ENCODE measurements around the gene NT5C2. TPM values are rescaled to one million over a fixed set of nuclear protein-coding genes. Genes with fewer than 3 reads are reported as not detected.
A peak's percentile ranks its signal among the peaks of the same experiment; 100 is the strongest.
"Not testable (repeated sequence)": the region's sequence is repeated elsewhere in the genome, so short reads cannot be mapped to it uniquely, and the experiment has no call there.

Gene NT5C2
- total and polyA plus RNA-seq, 9 donors: 84.1 to 179 (median 124) TPM

GRCh38 chr10:103171278-103171677 is 21.8 kb downstream of the NT5C2 start:
- Histone ChIP-seq H3K36me3 (ENCODE audit: control insufficient read depth, insufficient read depth, low read length) (peaks cover 44% of the 10 kb centered on the region), H3K4me3 (ENCODE audit: low read length) (no peak overlapping the region), H3K9me3 (replicated peaks; ENCODE audit: control insufficient read depth, low read depth, low read length) (no peaks in the 10 kb centered on the region), H3K27me3 (ENCODE audit: control insufficient read depth, insufficient read depth, low read length) (no peaks in the 10 kb centered on the region), H3K4me1 (ENCODE audit: control insufficient read depth, insufficient read depth, low read length) (no peaks in the 10 kb centered on the region), H3K27ac (ENCODE audit: low read length) (no peak overlapping the region)
- no CpG with 5 or more reads among the region's 1 CpG for WGBS (ENCODE audit: insufficient coverage)
- DNase-seq: no peak

GRCh38 chr10:103168438-103168837 is 24.6 kb downstream of the NT5C2 start:
- no peak overlapping the region for H3K4me3 ChIP-seq (ENCODE audit: low read length)
- H3K4me1 ChIP-seq (ENCODE audit: control insufficient read depth, insufficient read depth, low read length): no peaks in the 10 kb centered on the region
- no peak for DNase-seq
- H3K27me3 ChIP-seq (ENCODE audit: control insufficient read depth, insufficient read depth, low read length): no peaks in the 10 kb centered on the region
- no peaks in the 10 kb centered on the region for H3K9me3 ChIP-seq (replicated peaks; ENCODE audit: control insufficient read depth, low read depth, low read length)
- no peak overlapping the region for H3K27ac ChIP-seq (ENCODE audit: low read length)
- peaks cover 31% of the 10 kb centered on the region for H3K36me3 ChIP-seq (ENCODE audit: control insufficient read depth, insufficient read depth, low read length)

GRCh38 chr10:103167554-103167953 is 25.5 kb downstream of the NT5C2 start:
- not testable (repeated sequence) for H3K27ac ChIP-seq (ENCODE audit: low read length); H3K27me3 ChIP-seq (ENCODE audit: control insufficient read depth, insufficient read depth, low read length); H3K4me1 ChIP-seq (ENCODE audit: control insufficient read depth, insufficient read depth, low read length); H3K4me3 ChIP-seq (ENCODE audit: low read length); H3K9me3 ChIP-seq (replicated peaks; ENCODE audit: control insufficient read depth, low read depth, low read length); DNase-seq
- H3K36me3 ChIP-seq (ENCODE audit: control insufficient read depth, insufficient read depth, low read length): peaks cover 24% of the 10 kb centered on the region
- WGBS (ENCODE audit: insufficient coverage): 97% methylated on average over 5 of the region's 5 CpGs

- Histone ChIP-seq H3K36me3 (ENCODE audit: control insufficient read depth, insufficient read depth, low read length) (peaks cover 22% of the 10 kb centered on the region), H3K27me3 (ENCODE audit: control insufficient read depth, insufficient read depth, low read length) (no peaks in the 10 kb centered on the region), H3K9me3 (replicated peaks; ENCODE audit: control insufficient read depth, low read depth, low read length) (no peaks in the 10 kb centered on the region), H3K27ac (ENCODE audit: low read length) (no peak overlapping the region), H3K4me1 (ENCODE audit: control insufficient read depth, insufficient read depth, low read length) (no peaks in the 10 kb centered on the region), H3K4me3 (ENCODE audit: low read length) (no peak overlapping the region)
- no peak for DNase-seq
- WGBS (ENCODE audit: insufficient coverage): 100% methylated on average over 1 of the region's 3 CpGs
Observed at GRCh38 chr10:103166523-103166922, 26.5 kb downstream of the NT5C2 start.

- WGBS (ENCODE audit: insufficient coverage): 99% methylated on average over 8 of the region's 9 CpGs
- H3K36me3 ChIP-seq (ENCODE audit: control insufficient read depth, insufficient read depth, low read length): peaks cover 17% of the 10 kb centered on the region
Observed at GRCh38 chr10:103163766-103164403, 29.2 kb downstream of the NT5C2 start.

GRCh38 chr10:103157246-103157645 is 35.8 kb downstream of the NT5C2 start:
- Histone ChIP-seq H3K27ac (ENCODE audit: low read length) (no peak overlapping the region), H3K36me3 (ENCODE audit: control insufficient read depth, insufficient read depth, low read length) (peaks cover 13% of the 10 kb centered on the region)

More at GRCh38 chr10:103163766-103164403, 29.2 kb downstream of the NT5C2 start:
- H3K4me3 ChIP-seq (ENCODE audit: low read length); H3K9me3 ChIP-seq (replicated peaks; ENCODE audit: control insufficient read depth, low read depth, low read length); H3K27ac ChIP-seq (ENCODE audit: low read length); DNase-seq; H3K27me3 ChIP-seq (ENCODE audit: control insufficient read depth, insufficient read depth, low read length); H3K4me1 ChIP-seq (ENCODE audit: control insufficient read depth, insufficient read depth, low read length): not testable (repeated sequence)

GRCh38 chr10:103155471-103156085 is 37.5 kb downstream of the NT5C2 start:
- H3K9me3 ChIP-seq (replicated peaks; ENCODE audit: control insufficient read depth, low read depth, low read length): peaks cover 3% of the 10 kb centered on the region
- H3K36me3 ChIP-seq (ENCODE audit: control insufficient read depth, insufficient read depth, low read length): peaks cover 3% of the 10 kb centered on the region
- H3K27me3 ChIP-seq (ENCODE audit: control insufficient read depth, insufficient read depth, low read length): no peaks in the 10 kb centered on the region
- peaks cover 11% of the 10 kb centered on the region for H3K4me1 ChIP-seq (ENCODE audit: control insufficient read depth, insufficient read depth, low read length)
- H3K27ac ChIP-seq (ENCODE audit: low read length): peak overlapping the region; percentile 87
- no peak for DNase-seq
- 100% methylated on average over 1 of the region's 4 CpGs for WGBS (ENCODE audit: insufficient coverage)
- H3K4me3 ChIP-seq (ENCODE audit: low read length): no peak overlapping the region

More at GRCh38 chr10:103157246-103157645, 35.8 kb downstream of the NT5C2 start:
- peaks cover 3% of the 10 kb centered on the region for H3K9me3 ChIP-seq (replicated peaks; ENCODE audit: control insufficient read depth, low read depth, low read length)
- H3K4me3 ChIP-seq (ENCODE audit: low read length): no peak overlapping the region
- H3K27me3 ChIP-seq (ENCODE audit: control insufficient read depth, insufficient read depth, low read length): no peaks in the 10 kb centered on the region
- WGBS (ENCODE audit: insufficient coverage): no CpG with 5 or more reads among the region's 1 CpG
- no peak for DNase-seq
- H3K4me1 ChIP-seq (ENCODE audit: control insufficient read depth, insufficient read depth, low read length): peaks cover 11% of the 10 kb centered on the region

- WGBS (ENCODE audit: insufficient coverage): no CpG with 5 or more reads among the region's 3 CpGs
- peaks cover 11% of the 10 kb centered on the region for H3K4me1 ChIP-seq (ENCODE audit: control insufficient read depth, insufficient read depth, low read length)
- H3K36me3 ChIP-seq (ENCODE audit: control insufficient read depth, insufficient read depth, low read length): peaks cover 2% of the 10 kb centered on the region
- H3K27ac ChIP-seq (ENCODE audit: low read length): peak overlapping the region; percentile 87
- no peaks in the 10 kb centered on the region for H3K27me3 ChIP-seq (ENCODE audit: control insufficient read depth, insufficient read depth, low read length)
- DNase-seq: peak; percentile 90
- peaks cover 3% of the 10 kb centered on the region for H3K9me3 ChIP-seq (replicated peaks; ENCODE audit: control insufficient read depth, low read depth, low read length)
- H3K4me3 ChIP-seq (ENCODE audit: low read length): no peak overlapping the region
Observed at GRCh38 chr10:103154521-103155299, 38.4 kb downstream of the NT5C2 start.

GRCh38 chr10:103153302-103154197 is 39.5 kb downstream of the NT5C2 start:
- Histone ChIP-seq H3K27me3 (ENCODE audit: control insufficient read depth, insufficient read depth, low read length) (no peaks in the 10 kb centered on the region), H3K4me1 (ENCODE audit: control insufficient read depth, insufficient read depth, low read length) (peaks cover 11% of the 10 kb centered on the region), H3K36me3 (ENCODE audit: control insufficient read depth, insufficient read depth, low read length) (peaks cover 2% of the 10 kb centered on the region), H3K4me3 (ENCODE audit: low read length) (peak overlapping the region; percentile 11), H3K9me3 (replicated peaks; ENCODE audit: control insufficient read depth, low read depth, low read length) (no peaks in the 10 kb centered on the region), H3K27ac (ENCODE audit: low read length) (peak overlapping the region; percentile 87)
- WGBS (ENCODE audit: insufficient coverage): 0% methylated on average over 1 of the region's 8 CpGs
- peak; percentile 87 for DNase-seq
